ENCODE data around the gene SLC29A4.

DNA sequence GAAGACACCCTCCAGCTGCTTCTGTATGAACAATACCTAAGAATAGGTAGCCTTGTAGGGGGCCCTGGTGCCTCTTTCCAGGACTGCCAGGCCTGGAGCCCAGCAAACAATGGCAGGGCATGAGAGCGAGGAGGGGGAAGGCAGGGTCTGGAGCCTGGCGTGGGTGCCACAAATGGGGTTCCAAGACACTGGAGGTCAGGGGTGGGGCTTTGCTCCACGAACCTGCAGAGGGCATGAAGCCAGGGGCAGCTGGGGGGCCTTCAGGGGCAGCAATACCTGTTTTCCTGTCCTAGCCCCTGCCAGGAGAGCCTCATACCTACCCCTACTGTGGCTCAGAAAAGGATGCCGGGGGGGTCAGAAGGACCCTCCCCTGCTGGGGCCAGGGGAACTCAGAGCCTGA lies 61.6 kb downstream of the SLC29A4 start:
- TF ChIP-seq, protein P1, sequence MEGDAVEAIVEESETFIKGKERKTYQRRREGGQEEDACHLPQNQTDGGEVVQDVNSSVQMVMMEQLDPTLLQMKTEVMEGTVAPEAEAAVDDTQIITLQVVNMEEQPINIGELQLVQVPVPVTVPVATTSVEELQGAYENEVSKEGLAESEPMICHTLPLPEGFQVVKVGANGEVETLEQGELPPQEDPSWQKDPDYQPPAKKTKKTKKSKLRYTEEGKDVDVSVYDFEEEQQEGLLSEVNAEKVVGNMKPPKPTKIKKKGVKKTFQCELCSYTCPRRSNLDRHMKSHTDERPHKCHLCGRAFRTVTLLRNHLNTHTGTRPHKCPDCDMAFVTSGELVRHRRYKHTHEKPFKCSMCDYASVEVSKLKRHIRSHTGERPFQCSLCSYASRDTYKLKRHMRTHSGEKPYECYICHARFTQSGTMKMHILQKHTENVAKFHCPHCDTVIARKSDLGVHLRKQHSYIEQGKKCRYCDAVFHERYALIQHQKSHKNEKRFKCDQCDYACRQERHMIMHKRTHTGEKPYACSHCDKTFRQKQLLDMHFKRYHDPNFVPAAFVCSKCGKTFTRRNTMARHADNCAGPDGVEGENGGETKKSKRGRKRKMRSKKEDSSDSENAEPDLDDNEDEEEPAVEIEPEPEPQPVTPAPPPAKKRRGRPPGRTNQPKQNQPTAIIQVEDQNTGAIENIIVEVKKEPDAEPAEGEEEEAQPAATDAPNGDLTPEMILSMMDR (IDR thresholded peaks at IDR 0.05; ENCODE audit: low read length): no peak
- no peak for TF ChIP-seq EZH2phosphoT487 (IDR thresholded peaks at IDR 0.05; ENCODE audit: low read length)

Measured in MM.1S (cell line).